Measurements from ENCODE around the gene MLLT3.

- TF ChIP-seq, protein P1, sequence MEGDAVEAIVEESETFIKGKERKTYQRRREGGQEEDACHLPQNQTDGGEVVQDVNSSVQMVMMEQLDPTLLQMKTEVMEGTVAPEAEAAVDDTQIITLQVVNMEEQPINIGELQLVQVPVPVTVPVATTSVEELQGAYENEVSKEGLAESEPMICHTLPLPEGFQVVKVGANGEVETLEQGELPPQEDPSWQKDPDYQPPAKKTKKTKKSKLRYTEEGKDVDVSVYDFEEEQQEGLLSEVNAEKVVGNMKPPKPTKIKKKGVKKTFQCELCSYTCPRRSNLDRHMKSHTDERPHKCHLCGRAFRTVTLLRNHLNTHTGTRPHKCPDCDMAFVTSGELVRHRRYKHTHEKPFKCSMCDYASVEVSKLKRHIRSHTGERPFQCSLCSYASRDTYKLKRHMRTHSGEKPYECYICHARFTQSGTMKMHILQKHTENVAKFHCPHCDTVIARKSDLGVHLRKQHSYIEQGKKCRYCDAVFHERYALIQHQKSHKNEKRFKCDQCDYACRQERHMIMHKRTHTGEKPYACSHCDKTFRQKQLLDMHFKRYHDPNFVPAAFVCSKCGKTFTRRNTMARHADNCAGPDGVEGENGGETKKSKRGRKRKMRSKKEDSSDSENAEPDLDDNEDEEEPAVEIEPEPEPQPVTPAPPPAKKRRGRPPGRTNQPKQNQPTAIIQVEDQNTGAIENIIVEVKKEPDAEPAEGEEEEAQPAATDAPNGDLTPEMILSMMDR (IDR thresholded peaks at IDR 0.05) = no peak
- TF ChIP-seq POLR2AphosphoS5 (IDR thresholded peaks at IDR 0.05) (no peak), POLR2A (IDR thresholded peaks at IDR 0.05) (no peak)
Measured at GRCh38 chr9:20404192-20404813, 218.0 kb downstream of the MLLT3 start.
